ENCODE results near the gene MFSD12. TPM values are rescaled to one million over a fixed set of nuclear protein-coding genes. Genes with fewer than 3 reads are reported as not detected.
"Not testable (repeated sequence)": the region's sequence is repeated elsewhere in the genome, so short reads cannot be mapped to it uniquely, and the experiment has no call there.

The MFSD12 gene
- total RNA-seq, 1 experiment from 2014 or later, result 34.6 TPM

- no peak for DNase-seq
- Histone ChIP-seq H3K36me3 (replicated peaks; ENCODE audit: control insufficient read depth, insufficient read depth, low read length) (peaks cover 5% of the 10 kb centered on the region), H3K4me3 (ENCODE audit: insufficient read depth, low read depth, low read length) (no peak overlapping the region), H3K27me3 (ENCODE audit: control insufficient read depth, insufficient read depth, low read length) (no peaks in the 10 kb centered on the region)
These were observed 24.4 kb downstream of the MFSD12 start for GRCh38 chr19:3533033-3533432.

GRCh38 chr19:3532154-3532786 is 25.1 kb downstream of the MFSD12 start:
- DNase-seq, result no peak
- Histone ChIP-seq H3K27me3 (ENCODE audit: control insufficient read depth, insufficient read depth, low read length) (no peaks in the 10 kb centered on the region), H3K36me3 (replicated peaks; ENCODE audit: control insufficient read depth, insufficient read depth, low read length) (peaks cover 5% of the 10 kb centered on the region), H3K4me3 (ENCODE audit: insufficient read depth, low read depth, low read length) (no peak overlapping the region)

GRCh38 chr19:3531716-3532115 is 25.7 kb downstream of the MFSD12 start:
- DNase-seq, result peak; percentile 80
- Histone ChIP-seq H3K4me3 (ENCODE audit: insufficient read depth, low read depth, low read length) (no peak overlapping the region), H3K36me3 (replicated peaks; ENCODE audit: control insufficient read depth, insufficient read depth, low read length) (peaks cover 7% of the 10 kb centered on the region), H3K27me3 (ENCODE audit: control insufficient read depth, insufficient read depth, low read length) (no peaks in the 10 kb centered on the region)

- H3K36me3 ChIP-seq (replicated peaks; ENCODE audit: control insufficient read depth, insufficient read depth, low read length), result peaks cover 7% of the 10 kb centered on the region
- no peak for DNase-seq
- H3K4me3 ChIP-seq (ENCODE audit: insufficient read depth, low read depth, low read length), result no peak overlapping the region
- H3K27me3 ChIP-seq (ENCODE audit: control insufficient read depth, insufficient read depth, low read length), result no peaks in the 10 kb centered on the region
These were observed 27.0 kb downstream of the MFSD12 start for GRCh38 chr19:3530389-3530788.

GRCh38 chr19:3529299-3529698 is 28.1 kb downstream of the MFSD12 start:
- not testable (repeated sequence) for H3K36me3 ChIP-seq (replicated peaks; ENCODE audit: control insufficient read depth, insufficient read depth, low read length); H3K4me3 ChIP-seq (ENCODE audit: insufficient read depth, low read depth, low read length); DNase-seq; H3K27me3 ChIP-seq (ENCODE audit: control insufficient read depth, insufficient read depth, low read length)

GRCh38 chr19:3528539-3529211 is 28.7 kb downstream of the MFSD12 start:
- H3K27me3 ChIP-seq (ENCODE audit: control insufficient read depth, insufficient read depth, low read length), result no peaks in the 10 kb centered on the region
- no peak overlapping the region for H3K4me3 ChIP-seq (ENCODE audit: insufficient read depth, low read depth, low read length)
- DNase-seq, result no peak
- peaks cover 6% of the 10 kb centered on the region for H3K36me3 ChIP-seq (replicated peaks; ENCODE audit: control insufficient read depth, insufficient read depth, low read length)

- Histone ChIP-seq H3K4me3 (ENCODE audit: insufficient read depth, low read depth, low read length) (no peak overlapping the region), H3K27me3 (ENCODE audit: control insufficient read depth, insufficient read depth, low read length) (no peaks in the 10 kb centered on the region), H3K36me3 (replicated peaks; ENCODE audit: control insufficient read depth, insufficient read depth, low read length) (peaks cover 3% of the 10 kb centered on the region)
- DNase-seq, result no peak
These were observed 29.3 kb downstream of the MFSD12 start for GRCh38 chr19:3528080-3528479.

GRCh38 chr19:3527238-3527910 is 30.0 kb downstream of the MFSD12 start:
- DNase-seq, result no peak
- Histone ChIP-seq H3K27me3 (ENCODE audit: control insufficient read depth, insufficient read depth, low read length) (no peaks in the 10 kb centered on the region), H3K36me3 (replicated peaks; ENCODE audit: control insufficient read depth, insufficient read depth, low read length) (peaks cover 2% of the 10 kb centered on the region), H3K4me3 (ENCODE audit: insufficient read depth, low read depth, low read length) (no peak overlapping the region)

- DNase-seq, result peak; percentile 80
- no peaks in the 10 kb centered on the region for H3K27me3 ChIP-seq (ENCODE audit: control insufficient read depth, insufficient read depth, low read length)
- no peak overlapping the region for H3K4me3 ChIP-seq (ENCODE audit: insufficient read depth, low read depth, low read length)
- H3K36me3 ChIP-seq (replicated peaks; ENCODE audit: control insufficient read depth, insufficient read depth, low read length), result peaks cover 1% of the 10 kb centered on the region
These were observed 30.7 kb downstream of the MFSD12 start for GRCh38 chr19:3526507-3527237.

GRCh38 chr19:3524904-3525451 is 32.4 kb downstream of the MFSD12 start:
- DNase-seq, result no peak
- Histone ChIP-seq H3K36me3 (replicated peaks; ENCODE audit: control insufficient read depth, insufficient read depth, low read length) (peaks cover 1% of the 10 kb centered on the region), H3K27me3 (ENCODE audit: control insufficient read depth, insufficient read depth, low read length) (no peaks in the 10 kb centered on the region), H3K4me3 (ENCODE audit: insufficient read depth, low read depth, low read length) (no peak overlapping the region)

- no peak overlapping the region for H3K4me3 ChIP-seq (ENCODE audit: insufficient read depth, low read depth, low read length)
- DNase-seq, result no peak
- H3K27me3 ChIP-seq (ENCODE audit: control insufficient read depth, insufficient read depth, low read length), result no peaks in the 10 kb centered on the region
- H3K36me3 ChIP-seq (replicated peaks; ENCODE audit: control insufficient read depth, insufficient read depth, low read length), result peaks cover 1% of the 10 kb centered on the region
These were observed 33.1 kb downstream of the MFSD12 start for GRCh38 chr19:3524078-3524842.

- no peak for DNase-seq
- Histone ChIP-seq H3K27me3 (ENCODE audit: control insufficient read depth, insufficient read depth, low read length) (no peaks in the 10 kb centered on the region), H3K36me3 (replicated peaks; ENCODE audit: control insufficient read depth, insufficient read depth, low read length) (peaks cover 1% of the 10 kb centered on the region), H3K4me3 (ENCODE audit: insufficient read depth, low read depth, low read length) (no peak overlapping the region)
These were observed 33.9 kb downstream of the MFSD12 start for GRCh38 chr19:3523361-3524077.

All from H7 (cell line).